K562 (cell line): ENCODE results near the gene AP1S3. TPM values are rescaled to one million over a fixed set of nuclear protein-coding genes. Genes with fewer than 3 reads are reported as not detected.
"Not testable (repeated sequence)": the region's sequence is repeated elsewhere in the genome, so short reads cannot be mapped to it uniquely, and the experiment has no call there.

Experiments
- ATAC-seq: fragments of 200-7000 bp; cut with Tn5 transposase; 3 replicates; pipeline ENCODE4 v1.9.1; 2020; ENCODE audit warnings: moderate library complexity
- BruUV-seq: library from RNA; stranded (reverse); fragments of 400-500 nt; replicated peaks from 2 replicates; lab custom pipeline; 2021; lab: Mats Ljungman, UMichigan
- CTCF ChIA-PET: fragments of 300-600 bp; formaldehyde crosslinking; extraction: SDS; loops from one replicate; lab custom pipeline; 2021; ENCODE audit warnings: low intra/inter-chr PET ratio; lab: Yijun Ruan, JAX
- POLR2A ChIA-PET: fragments of 300-600, 350-650 bp; sonication (Branson Sonifier 250); formaldehyde crosslinking; extraction: SDS; loops from one replicate; lab custom pipeline; 2021; ENCODE audit warnings: antibody characterized with exemption, inconsistent platforms; lab: Yijun Ruan, JAX
- DNase-seq, 4 experiments: peaks; one replicate each; pipeline versions ENCODE4 v3.0.0 to v3.0.0-alpha.2; 2011 to 2018; ENCODE audit warnings: low spot score in 3 of 4, mixed read lengths in 3 of 4; ENCODE audit errors: extremely low read depth in 1 of 4
- FAIRE-seq: peaks from 2 replicates; lab custom pipeline; 2011; peaks lifted over from hg19 to GRCh38; lab: Jason Lieb, UNC
- H2AFZ ChIP-seq: 2 replicates; pipeline ENCODE4 v1.6.0; 2011; ENCODE audit warnings: low read depth, low read length, control low read depth, inconsistent platforms
- H3K27ac ChIP-seq: fragments of 200-600 bp; 3 replicates; pipeline ENCODE4 v1.8.0; 2011; ENCODE audit warnings: low read depth, mild to moderate bottlenecking, control low read depth, inconsistent platforms, low read length, moderate library complexity, mixed read lengths; ENCODE audit errors: extremely low read depth
- H3K27me3 ChIP-seq, 2 experiments: fragments of 300-600 bp in 1 of 2; 2 replicates in 1 of 2; 3 replicates in 1 of 2; pipeline versions ENCODE4 v1.6.0 to v1.8.0; 2011; ENCODE audit warnings: inconsistent platforms in 2 of 2, low read length in 2 of 2, mild to moderate bottlenecking in 1 of 2, mixed read lengths in 1 of 2, moderate library complexity in 1 of 2; ENCODE audit not compliant: control insufficient read depth in 2 of 2, insufficient read depth in 2 of 2
- H3K36me3 ChIP-seq: fragments of 300-600 bp; 3 replicates; pipeline ENCODE4 v1.8.0; 2011; ENCODE audit warnings: mild to moderate bottlenecking, low read length, inconsistent platforms; ENCODE audit not compliant: control insufficient read depth, insufficient read depth
- H3K4me1 ChIP-seq, 2 experiments: fragments of 200-600 bp in 1 of 2; replicated peaks in 1 of 2; 2 replicates in 1 of 2; 3 replicates in 1 of 2; pipeline versions ENCODE4 v1.5.1 to v1.8.0; 2011; ENCODE audit warnings: inconsistent platforms in 2 of 2, low read length in 2 of 2, mild to moderate bottlenecking in 1 of 2, mixed read lengths in 1 of 2, moderate library complexity in 1 of 2; ENCODE audit not compliant: control insufficient read depth in 2 of 2, insufficient read depth in 2 of 2
- H3K4me2 ChIP-seq: 2 replicates; pipeline ENCODE4 v1.6.1; 2011; ENCODE audit warnings: low read length, control low read depth, inconsistent platforms, mixed read lengths; ENCODE audit not compliant: insufficient read depth
- H3K4me3 ChIP-seq: fragments of 200-600 bp; sonication (generic), shearing (Covaris generic); 2 replicates; pipeline ENCODE4 v1.5.1; 2016; ENCODE audit warnings: control low read depth, inconsistent platforms
- H3K79me2 ChIP-seq: fragments of 200-600 bp; 3 replicates; pipeline ENCODE4 v1.8.0; 2011; ENCODE audit warnings: low read length, inconsistent platforms; ENCODE audit not compliant: control insufficient read depth, insufficient read depth
- H3K9ac ChIP-seq, 2 experiments: 2 replicates each; pipeline versions ENCODE4 v1.6.0 to v1.6.1; 2011; ENCODE audit warnings: low read depth in 2 of 2, low read length in 2 of 2, control low read depth in 1 of 2, inconsistent platforms in 1 of 2, mild to moderate bottlenecking in 1 of 2, mixed read lengths in 1 of 2; ENCODE audit not compliant: insufficient read depth in 1 of 2
- H3K9me1 ChIP-seq: one replicate; pipeline ENCODE4 v1.6.0; 2011; ENCODE audit warnings: inconsistent platforms, mild to moderate bottlenecking, low read length, moderate library complexity; ENCODE audit not compliant: control insufficient read depth, insufficient read depth
- H3K9me3 ChIP-seq: replicated peaks from 2 replicates; pipeline ENCODE4 v1.5.1; 2011; ENCODE audit warnings: low read depth, low read length, inconsistent platforms; ENCODE audit not compliant: control insufficient read depth, insufficient read depth
- H4K20me1 ChIP-seq: replicated peaks from 2 replicates; pipeline ENCODE4 v1.6.1; 2011; ENCODE audit warnings: low read length, inconsistent platforms, mixed read lengths; ENCODE audit not compliant: control insufficient read depth, insufficient read depth
- FOSL1 ChIP-seq: fragments of 200-800 bp; sonication (Bioruptor generic); conservative IDR thresholded peaks from 2 replicates; pipeline ENCODE4 v1.6.1; 2016; ENCODE audit warnings: missing genetic modification characterization, missing compliant biosample characterization
- POU5F1 ChIP-seq: fragments of 150-350 bp; IDR thresholded peaks from 2 replicates; pipeline ENCODE4 v1.6.1; 2014; ENCODE audit warnings: borderline replicate concordance, low read length, low read depth, mild to moderate bottlenecking; ENCODE audit not compliant: partially characterized antibody
- XRCC4 ChIP-seq: IDR thresholded peaks from one replicate; pipeline ENCODE4 v1.6.1; 2011; ENCODE audit not compliant: insufficient read depth, insufficient read length; ENCODE audit errors: extremely low read depth
- ZNF518B ChIP-seq: fragments of 250-450 bp; sonication (Bioruptor Pico); IDR thresholded peaks from 2 replicates; pipeline ENCODE4 v1.5.0; 2021; ENCODE audit warnings: mild to moderate bottlenecking, moderate library complexity
- WGBS: fragments of 100-300 bp; shearing (Covaris generic); methylation state at CpG from one replicate; pipeline ENCODE4 v1.1.6; 2016; ENCODE audit warnings: low coverage, mixed read lengths; ENCODE audit not compliant: insufficient coverage; ENCODE audit errors: missing lambda C conversion rate; 5-methylcytosine and 5-hydroxymethylcytosine counted together
- in situ Hi-C: fragments of 300-500 bp; cut with MboI; formaldehyde crosslinking; loops from 4 replicates; pipeline ENCODE4 v1.15.0; 2018; ENCODE audit warnings: inconsistent platforms, mixed read lengths
- intact Hi-C: fragments of 100-400 bp; cut with micrococcal nuclease; formaldehyde crosslinking; loops from 2 replicates; pipeline ENCODE4 v1.14.2; 2022
- polyA plus RNA-seq, 8 experiments: library from polyadenylated mRNA; depleted of rRNA in 4 of 8; stranded (reverse) in 5 of 8; unstranded in 3 of 8; fragments of >200 nt; fragmentation: Nextera tagmentation in 2 of 8; fragmentation: Illumina TruSeq in 1 of 8; extraction: Ambion mirVana in 2 of 8; extraction: Trizol in 1 of 8; gene quantifications; 2 replicates each; pipeline versions ENCODE4 v1.2.1 to v1.2.3, GENCODE V29; 2011 to 2014; ENCODE audit warnings: inconsistent platforms in 1 of 8, missing spikeins in 1 of 8
- total RNA-seq, 7 experiments: library from RNA; depleted of rRNA in 6 of 7; stranded (reverse); fragments of >200 nt in 6 of 7; fragmentation: Illumina TruSeq in 2 of 7; extraction: Trizol in 2 of 7; gene quantifications; 2 replicates each; pipeline versions ENCODE4 v1.2.1 to v1.2.3, GENCODE V29; 2011 to 2021; ENCODE audit warnings: low replicate concordance in 1 of 7

AP1S3 gene
- total and polyA plus RNA-seq, 9 of the 15 experiments (the other 6 are each of a cell fraction or from before 2014, with no cell fraction given), result 0.50 to 3.8 (median 2.1) TPM

DNA sequence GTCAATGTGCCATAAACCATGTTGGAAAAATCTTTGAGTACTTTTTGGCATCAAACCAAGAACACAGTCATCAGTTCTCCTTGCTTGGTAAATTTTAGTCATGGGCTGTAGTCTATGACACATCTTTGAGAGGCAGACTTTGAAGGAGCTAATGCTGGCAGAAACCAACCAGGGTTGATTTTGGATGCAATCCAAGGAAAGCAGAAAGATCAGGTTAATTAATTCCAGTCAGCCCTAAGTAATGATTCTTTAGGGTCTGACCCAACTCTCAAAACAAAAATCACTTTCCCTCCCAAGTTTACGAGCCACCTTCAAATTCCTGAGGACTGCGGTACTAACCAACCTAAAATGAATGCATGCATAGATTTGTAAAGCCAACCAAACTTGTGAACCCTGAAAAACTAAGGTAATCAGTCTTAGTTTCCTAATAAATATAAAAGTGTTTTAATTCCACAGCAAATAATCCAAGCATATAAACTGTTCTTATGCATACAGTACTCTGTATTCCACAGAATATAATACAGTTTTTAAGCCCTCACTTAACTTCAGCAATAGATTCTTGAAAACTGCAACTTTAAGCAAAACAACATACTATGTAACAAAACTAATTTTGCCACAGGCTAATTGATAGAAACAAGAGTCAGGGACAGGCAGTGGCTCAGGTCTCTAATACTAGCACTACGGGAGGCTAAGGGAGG is 22.0 kb downstream of the AP1S3 start (continued):
- TF ChIP-seq ZNF518B (CRISPR knock-in tag) (no peak), XRCC4 (no peak), FOSL1 (tag) (peak; percentile 73), POU5F1 (no peak)

DNA sequence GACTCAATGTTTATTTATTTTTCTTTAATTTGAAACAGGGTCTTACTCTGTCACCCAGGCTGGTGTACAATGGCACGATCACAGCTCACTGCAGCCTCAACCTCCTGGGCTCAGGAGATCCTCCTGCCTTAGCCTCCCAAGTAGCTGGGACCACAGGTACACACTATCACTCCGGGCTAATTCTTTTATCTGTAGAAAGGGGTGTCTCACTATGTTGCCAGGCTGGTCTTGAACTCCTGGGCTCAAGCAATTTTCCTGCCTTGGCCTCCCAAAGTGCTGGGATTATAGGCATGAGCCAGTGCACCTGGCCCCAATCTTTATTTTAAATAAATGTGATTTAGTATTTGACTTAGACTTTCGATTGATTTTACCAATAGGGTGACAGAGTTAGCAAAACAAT is 22.6 kb downstream of the AP1S3 start:
- DNase-seq, H3K79me2 ChIP-seq, FAIRE-seq, H3K9ac ChIP-seq, H2AFZ ChIP-seq, H3K4me1 ChIP-seq, H3K4me3 ChIP-seq, H3K27me3 ChIP-seq, H3K27ac ChIP-seq, intact Hi-C loops, CTCF ChIA-PET, H3K9me1 ChIP-seq, POLR2A ChIA-PET, ATAC-seq, BruUV-seq, H3K36me3 ChIP-seq, H3K4me2 ChIP-seq, H3K9me3 ChIP-seq, H4K20me1 ChIP-seq: not testable (repeated sequence)
- 0% methylated on average over 3 of the region's 3 CpGs for WGBS
- in situ Hi-C loops, result loop anchor here (25.0 kb wide), 1 partner anchor 852 kb away; no protein-coding TSS in a partner anchor
